ENCODE measurements around the gene MT1G. TPM values are rescaled to one million over a fixed set of nuclear protein-coding genes. Genes with fewer than 3 reads are reported as not detected.
"Not testable (repeated sequence)": the region's sequence is repeated elsewhere in the genome, so short reads cannot be mapped to it uniquely, and the experiment has no call there.

MT1G gene
- total RNA-seq, 1 experiment from 2014 or later = not detected

- no peaks in the 10 kb centered on the region for H3K27me3 ChIP-seq (replicated peaks; ENCODE audit: control insufficient read depth, insufficient read depth, low read length)
- Mint-ChIP-seq H3K9me3 (ENCODE audit: unreplicated experiment) (no peaks in the 10 kb centered on the region), H3K4me1 (ENCODE audit: low read depth, unreplicated experiment) (no peaks in the 10 kb centered on the region), H3K27ac (ENCODE audit: unreplicated experiment) (no peak overlapping the region), H3K36me3 (ENCODE audit: insufficient read depth, unreplicated experiment) (no peaks in the 10 kb centered on the region), H3K4me3 (ENCODE audit: unreplicated experiment) (no peak overlapping the region), H3K27me3 (ENCODE audit: insufficient read depth, unreplicated experiment) (peaks cover 13% of the 10 kb centered on the region)
- ChIA-PET POLR2A (no interaction called here), CTCF (interaction anchor here (0.5 to 1.5 kb wide), 2 partner anchors 19 to 78 kb away, joined by 3 to 4 read pairs; no protein-coding TSS in a partner anchor)
- no peaks in the 10 kb centered on the region for H3K36me3 ChIP-seq (ENCODE audit: control insufficient read depth, insufficient read depth, low read length)
- intact Hi-C loops (cut with micrococcal nuclease; ENCODE audit: unreplicated experiment) = no loop called here
- no peak for TF ChIP-seq CTCF (IDR thresholded peaks at IDR 0.05; ENCODE audit: insufficient read depth in 1 of 2, low read depth in 1 of 2, low read length in 1 of 2, severe bottlenecking in 1 of 2, unreplicated experiment in 1 of 2)
- BruUV-seq (replicated peaks) = no TSS peak
- no peaks in the 10 kb centered on the region for H3K9me3 ChIP-seq
- H3K4me3 ChIP-seq (ENCODE audit: low read depth, low read length) = no peak overlapping the region
- no peaks in the 10 kb centered on the region for H3K4me1 ChIP-seq
- DNase-seq = no peak
Observed at GRCh38 chr16:56623637-56624036, 44.2 kb downstream of the MT1G start.

GRCh38 chr16:56623184-56623583 is 44.7 kb downstream of the MT1G start:
- H3K36me3 ChIP-seq (ENCODE audit: control insufficient read depth, insufficient read depth, low read length); H3K4me1 ChIP-seq; H3K4me1 Mint-ChIP-seq (ENCODE audit: low read depth, unreplicated experiment); BruUV-seq (replicated peaks); H3K9me3 Mint-ChIP-seq (ENCODE audit: unreplicated experiment); H3K4me3 ChIP-seq (ENCODE audit: low read depth, low read length); H3K27ac Mint-ChIP-seq (ENCODE audit: unreplicated experiment); H3K4me3 Mint-ChIP-seq (ENCODE audit: unreplicated experiment); H3K9me3 ChIP-seq; H3K27me3 ChIP-seq (replicated peaks; ENCODE audit: control insufficient read depth, insufficient read depth, low read length); intact Hi-C loops (cut with micrococcal nuclease; ENCODE audit: unreplicated experiment); DNase-seq; H3K36me3 Mint-ChIP-seq (ENCODE audit: insufficient read depth, unreplicated experiment); POLR2A ChIA-PET: not testable (repeated sequence)
- CTCF ChIA-PET = interaction anchor here (1.5 kb wide), 1 partner anchor 19 kb away, joined by 4 read pairs; no protein-coding TSS in a partner anchor
- peaks cover 13% of the 10 kb centered on the region for H3K27me3 Mint-ChIP-seq (ENCODE audit: insufficient read depth, unreplicated experiment)

GRCh38 chr16:56621665-56622445 is 46.0 kb downstream of the MT1G start:
- H3K4me3 Mint-ChIP-seq (ENCODE audit: unreplicated experiment); POLR2A ChIA-PET; H3K27me3 ChIP-seq (replicated peaks; ENCODE audit: control insufficient read depth, insufficient read depth, low read length); H3K9me3 Mint-ChIP-seq (ENCODE audit: unreplicated experiment); BruUV-seq (replicated peaks); H3K4me3 ChIP-seq (ENCODE audit: low read depth, low read length); DNase-seq; H3K4me1 Mint-ChIP-seq (ENCODE audit: low read depth, unreplicated experiment); H3K36me3 Mint-ChIP-seq (ENCODE audit: insufficient read depth, unreplicated experiment); intact Hi-C loops (cut with micrococcal nuclease; ENCODE audit: unreplicated experiment); H3K9me3 ChIP-seq; H3K4me1 ChIP-seq; H3K36me3 ChIP-seq (ENCODE audit: control insufficient read depth, insufficient read depth, low read length); H3K27ac Mint-ChIP-seq (ENCODE audit: unreplicated experiment): not testable (repeated sequence)
- H3K27me3 Mint-ChIP-seq (ENCODE audit: insufficient read depth, unreplicated experiment) = peaks cover 14% of the 10 kb centered on the region
- CTCF ChIA-PET = interaction anchor here (1.5 kb wide), 1 partner anchor 17 kb away, joined by 4 read pairs; no protein-coding TSS in a partner anchor

GRCh38 chr16:56620339-56620897 is 47.4 kb downstream of the MT1G start:
- BruUV-seq (replicated peaks) = no TSS peak
- Histone ChIP-seq H3K36me3 (ENCODE audit: control insufficient read depth, insufficient read depth, low read length) (no peaks in the 10 kb centered on the region), H3K4me1 (no peaks in the 10 kb centered on the region), H3K27me3 (replicated peaks; ENCODE audit: control insufficient read depth, insufficient read depth, low read length) (no peaks in the 10 kb centered on the region; the same call in 1 of the 2 replicates), H3K4me3 (ENCODE audit: low read depth, low read length) (no peak overlapping the region), H3K9me3 (no peaks in the 10 kb centered on the region)
- H3K27me3 Mint-ChIP-seq (ENCODE audit: insufficient read depth, unreplicated experiment) = peaks cover 13% of the 10 kb centered on the region
- intact Hi-C loops (cut with micrococcal nuclease; ENCODE audit: unreplicated experiment) = no loop called here
- no peak overlapping the region for H3K4me3 Mint-ChIP-seq (ENCODE audit: unreplicated experiment)
- no peaks in the 10 kb centered on the region for H3K36me3 Mint-ChIP-seq (ENCODE audit: insufficient read depth, unreplicated experiment)
- DNase-seq = no peak
- ChIA-PET POLR2A (no interaction called here), CTCF (no interaction called here)
- H3K4me1 Mint-ChIP-seq (ENCODE audit: low read depth, unreplicated experiment) = no peaks in the 10 kb centered on the region
- no peak overlapping the region for H3K27ac Mint-ChIP-seq (ENCODE audit: unreplicated experiment)
- no peak for TF ChIP-seq CTCF (IDR thresholded peaks at IDR 0.05; ENCODE audit: insufficient read depth in 1 of 2, low read depth in 1 of 2, low read length in 1 of 2, severe bottlenecking in 1 of 2, unreplicated experiment in 1 of 2)
- no peaks in the 10 kb centered on the region for H3K9me3 Mint-ChIP-seq (ENCODE audit: unreplicated experiment)

Measured in Caco-2 (cell line).